GM19351 (cell line): ENCODE results near the gene NPIPB8.
A peak's percentile ranks its signal among the peaks of the same experiment; 100 is the strongest.
"Not testable (repeated sequence)": the region's sequence is repeated elsewhere in the genome, so short reads cannot be mapped to it uniquely, and the experiment has no call there.

Experiments used
- ATAC-seq: cut with Tn5 transposase; IDR thresholded peaks from one replicate; pipeline ENCODE4 v1.9.1; 2021; ENCODE audit warnings: mild to moderate bottlenecking, moderate library complexity; ENCODE audit not compliant: unreplicated experiment

NPIPB8 gene

DNA sequence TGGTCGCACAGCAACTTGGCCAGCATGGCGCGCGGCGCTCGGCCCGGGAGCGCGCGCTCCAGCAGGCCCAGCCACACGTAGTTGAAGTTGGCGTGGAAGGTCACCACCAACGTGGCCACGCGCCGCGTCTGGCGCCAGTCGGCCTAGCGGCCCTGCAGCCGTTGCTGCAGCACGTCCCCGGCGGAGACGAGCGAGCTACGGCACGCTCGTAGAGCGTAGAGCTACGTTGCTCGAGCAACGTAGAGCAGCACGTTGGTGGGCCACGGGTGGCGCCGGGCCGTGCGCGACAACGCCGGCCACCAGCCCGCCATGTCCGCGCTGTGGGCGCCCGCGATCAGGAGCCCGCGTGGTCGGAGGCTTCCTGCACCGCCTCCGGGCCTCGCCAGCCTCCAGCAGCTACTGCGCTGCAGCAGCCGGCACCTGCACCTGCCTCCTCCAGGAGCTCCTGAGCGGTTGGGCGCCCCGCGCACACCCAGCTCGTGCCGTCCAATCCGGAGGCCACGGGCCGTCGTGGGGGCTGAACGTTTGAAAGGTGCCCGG, 14.6 kb upstream of the NPIPB8 start:
- ATAC-seq, result peak; percentile 39

DNA sequence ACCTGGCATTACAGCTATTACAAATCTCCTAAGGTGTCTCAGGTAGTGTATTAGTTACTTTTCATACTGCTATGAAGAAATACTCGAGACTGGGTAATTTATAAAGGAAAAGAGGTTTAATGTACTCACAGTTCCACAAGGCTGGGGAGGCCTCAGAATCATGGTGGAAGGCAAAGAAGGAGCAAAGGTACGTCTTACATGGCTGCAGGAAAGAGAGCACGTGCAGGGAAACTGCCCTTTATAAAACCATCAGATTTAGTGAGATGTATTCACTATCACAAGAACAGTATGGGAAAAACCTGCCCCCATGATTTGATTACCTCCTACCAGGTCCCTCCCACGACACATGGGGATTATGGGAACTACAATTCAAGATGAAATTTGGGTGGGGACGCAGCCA, 7.0 kb upstream of the NPIPB8 start:
- ATAC-seq, result not testable (repeated sequence)

- not testable (repeated sequence) for ATAC-seq
Measured at GRCh38 chr16:28636093-28636823, 1.6 kb upstream of the NPIPB8 start.

DNA sequence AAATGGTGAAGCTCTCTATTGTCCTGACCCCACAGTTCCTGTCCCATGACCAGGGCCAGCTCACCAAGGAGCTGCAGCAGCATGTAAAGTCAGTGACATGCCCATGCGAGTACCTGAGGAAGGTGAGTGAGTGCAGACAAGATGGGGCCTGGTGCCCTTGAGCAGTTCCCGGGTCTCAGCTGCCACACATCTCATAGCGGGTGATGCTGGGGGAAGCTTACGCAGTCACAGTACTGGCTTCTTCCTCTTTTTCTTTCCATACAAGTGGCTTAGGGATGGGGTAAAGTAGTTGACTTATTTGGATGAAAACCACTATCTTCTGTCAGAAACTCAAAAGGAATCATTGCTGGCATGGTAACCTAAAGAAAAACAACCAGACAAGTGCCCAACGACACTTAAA, 494 bp downstream of the NPIPB8 start:
- ATAC-seq, result not testable (repeated sequence)

DNA sequence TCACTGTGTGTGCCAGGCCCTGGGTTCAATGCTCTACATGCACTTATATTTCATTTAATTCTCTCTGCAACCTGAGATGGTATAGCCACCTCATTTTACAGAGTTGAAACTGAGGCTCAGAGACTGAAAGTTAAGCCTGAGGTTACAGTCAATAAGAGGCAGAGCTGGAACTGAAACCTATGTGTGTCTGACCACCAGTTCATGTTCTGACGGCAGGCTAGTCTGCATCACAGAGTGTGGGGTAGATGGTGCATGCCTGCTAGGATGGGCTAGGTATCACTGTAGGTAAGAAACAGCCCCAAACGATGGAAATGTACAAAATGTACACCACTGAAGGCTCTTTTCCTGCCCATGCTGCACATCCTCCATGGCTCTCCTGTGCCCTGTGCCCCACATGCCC, 2.1 kb downstream of the NPIPB8 start:
- ATAC-seq, result not testable (repeated sequence)

DNA sequence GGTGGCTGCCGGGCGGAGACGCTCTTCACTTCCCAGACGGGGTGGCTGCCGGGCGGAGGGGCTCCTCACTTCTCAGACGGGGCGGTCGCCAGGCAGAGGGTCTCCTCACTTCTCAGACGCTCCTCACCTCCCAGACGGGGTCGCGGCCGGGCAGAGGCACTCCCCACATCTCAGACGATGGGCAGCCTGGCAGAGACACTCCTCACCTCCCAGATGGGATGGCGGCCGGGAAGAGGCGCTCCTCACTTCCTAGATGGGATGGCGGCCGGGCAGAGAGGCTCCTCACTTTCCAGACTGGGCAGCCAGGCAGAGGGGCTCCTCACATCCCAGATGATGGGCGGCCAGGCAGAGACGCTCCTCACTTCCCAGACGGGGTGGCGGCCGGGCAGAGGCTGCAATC, 28.4 kb downstream of the NPIPB8 start:
- not testable (repeated sequence) for ATAC-seq

DNA sequence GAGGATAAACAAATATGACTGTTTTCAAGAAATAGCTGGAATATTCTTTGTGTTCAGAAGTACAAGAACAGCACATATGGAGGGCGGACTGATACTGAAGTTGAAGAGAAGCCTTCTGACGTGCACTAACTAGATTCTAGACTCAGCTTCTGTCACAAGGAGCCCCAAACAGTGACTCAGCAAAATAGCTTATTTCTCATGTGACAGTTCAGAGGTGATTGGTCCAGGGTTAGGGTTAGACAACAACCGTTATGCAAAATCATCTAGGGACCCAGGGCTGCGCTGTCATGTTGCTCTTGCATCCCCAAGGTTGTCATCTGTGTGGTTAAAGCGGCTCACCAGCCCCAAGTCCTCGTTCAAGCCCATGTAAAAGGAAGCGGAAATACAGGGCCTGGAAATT, 29.6 kb downstream of the NPIPB8 start:
- not testable (repeated sequence) for ATAC-seq

- not testable (repeated sequence) for ATAC-seq
Measured at GRCh38 chr16:28668199-28668598, 30.3 kb downstream of the NPIPB8 start.

- peak; percentile 61 for ATAC-seq
Measured at GRCh38 chr16:28688327-28688952, 50.6 kb downstream of the NPIPB8 start.

- ATAC-seq, result not testable (repeated sequence)
Measured at GRCh38 chr16:28689425-28689824, 51.6 kb downstream of the NPIPB8 start.

DNA sequence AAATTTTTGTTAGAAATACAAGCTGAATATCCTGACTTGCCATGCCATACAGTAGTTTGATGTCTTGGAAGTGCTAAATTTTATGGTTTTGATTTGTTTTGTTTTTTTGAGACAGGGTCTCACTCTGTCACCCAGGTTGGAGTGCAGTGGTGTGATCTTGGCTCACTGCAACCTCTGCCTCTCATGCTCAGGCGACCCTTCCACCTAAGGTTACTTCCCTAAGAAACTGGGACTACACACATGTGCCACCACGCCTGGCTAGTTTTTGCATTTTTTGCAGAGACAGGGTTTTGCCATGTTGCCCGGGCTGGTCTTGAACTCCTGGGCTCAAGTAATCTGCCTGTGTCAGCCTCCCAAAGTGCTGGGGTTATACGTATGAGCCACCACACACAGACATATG, 53.9 kb downstream of the NPIPB8 start:
- ATAC-seq, result not testable (repeated sequence)

DNA sequence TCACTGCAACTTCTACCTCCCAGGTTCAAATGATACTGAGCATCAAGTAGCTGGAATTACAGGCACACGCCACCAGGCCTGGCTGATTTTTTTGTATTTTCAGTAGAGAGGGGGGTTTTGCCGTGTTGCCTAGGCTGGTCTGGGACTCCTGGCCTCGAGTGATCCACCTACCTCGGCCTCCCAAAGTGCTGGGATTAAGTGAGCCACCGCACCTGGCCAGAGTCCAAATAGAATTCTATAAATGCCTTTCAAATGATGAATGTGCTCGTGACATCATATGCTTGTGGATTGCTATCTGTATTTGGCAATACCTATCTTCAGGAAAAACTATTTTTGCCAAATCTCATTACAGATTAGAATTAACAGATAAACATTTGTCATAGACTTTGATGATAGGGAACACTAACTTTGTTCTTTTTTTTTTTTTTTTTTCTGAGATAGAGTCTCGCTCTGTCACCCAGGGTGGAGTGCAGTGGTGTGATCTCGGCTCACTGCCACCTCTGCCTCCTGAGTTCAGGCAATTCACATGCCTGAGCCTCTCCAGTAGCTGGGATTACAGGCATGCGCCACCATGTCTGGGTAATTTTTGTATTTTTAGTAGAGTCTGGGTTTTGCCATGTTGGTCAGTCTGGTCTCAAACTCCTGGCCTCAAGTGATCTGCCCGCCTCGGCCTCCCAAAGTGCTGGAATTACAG, 55.5 kb downstream of the NPIPB8 start:
- ATAC-seq, result not testable (repeated sequence)

DNA sequence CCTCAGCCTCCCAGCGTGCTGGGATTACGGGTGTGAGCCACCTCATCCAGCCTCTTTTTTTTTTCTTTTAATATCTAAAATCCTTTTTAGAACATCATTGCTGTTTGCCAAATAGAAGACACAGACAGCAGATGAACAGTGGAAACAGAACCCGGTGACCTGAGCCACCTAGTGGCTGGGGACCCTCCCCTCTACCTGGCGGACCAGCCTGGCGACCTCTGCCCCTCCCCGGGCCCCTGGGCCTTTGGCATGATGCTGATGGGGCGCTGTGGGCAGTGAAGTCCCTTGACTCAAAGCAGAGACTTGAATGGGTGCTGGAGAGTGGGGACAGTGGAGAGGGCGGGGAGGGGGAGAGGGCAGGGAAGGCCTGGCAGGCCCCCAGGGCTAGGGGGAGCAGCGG, 61.9 kb downstream of the NPIPB8 start:
- not testable (repeated sequence) for ATAC-seq

DNA sequence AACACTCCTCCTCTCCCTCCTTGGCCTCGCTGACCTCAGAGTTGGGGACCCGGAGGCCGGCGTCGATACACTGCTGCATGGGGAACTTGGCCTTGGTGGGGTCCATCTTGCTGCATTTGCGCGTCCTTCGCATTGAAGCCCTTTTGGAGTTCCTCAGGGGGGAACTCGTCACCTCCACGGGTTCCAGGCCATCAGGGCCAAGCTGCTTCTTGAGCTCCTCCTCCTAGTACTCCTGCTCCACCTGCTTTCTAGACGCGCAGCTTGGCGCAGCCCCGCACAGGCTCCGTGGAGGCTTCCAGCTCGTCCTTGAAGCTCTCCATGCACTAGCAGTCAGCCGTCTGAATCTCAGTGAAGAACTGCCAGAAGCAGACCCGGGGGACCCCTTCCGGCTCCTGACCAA, 62.5 kb downstream of the NPIPB8 start:
- not testable (repeated sequence) for ATAC-seq

GRCh38 chr16:28701384-28701783, 63.5 kb downstream of the NPIPB8 start:
- not testable (repeated sequence) for ATAC-seq

- not testable (repeated sequence) for ATAC-seq
Measured at GRCh38 chr16:28704246-28704645, 66.4 kb downstream of the NPIPB8 start.
